ENCODE data around the gene CXCL16.
A peak's percentile ranks its signal among the peaks of the same experiment; 100 is the strongest.

The CXCL16 gene

DNA sequence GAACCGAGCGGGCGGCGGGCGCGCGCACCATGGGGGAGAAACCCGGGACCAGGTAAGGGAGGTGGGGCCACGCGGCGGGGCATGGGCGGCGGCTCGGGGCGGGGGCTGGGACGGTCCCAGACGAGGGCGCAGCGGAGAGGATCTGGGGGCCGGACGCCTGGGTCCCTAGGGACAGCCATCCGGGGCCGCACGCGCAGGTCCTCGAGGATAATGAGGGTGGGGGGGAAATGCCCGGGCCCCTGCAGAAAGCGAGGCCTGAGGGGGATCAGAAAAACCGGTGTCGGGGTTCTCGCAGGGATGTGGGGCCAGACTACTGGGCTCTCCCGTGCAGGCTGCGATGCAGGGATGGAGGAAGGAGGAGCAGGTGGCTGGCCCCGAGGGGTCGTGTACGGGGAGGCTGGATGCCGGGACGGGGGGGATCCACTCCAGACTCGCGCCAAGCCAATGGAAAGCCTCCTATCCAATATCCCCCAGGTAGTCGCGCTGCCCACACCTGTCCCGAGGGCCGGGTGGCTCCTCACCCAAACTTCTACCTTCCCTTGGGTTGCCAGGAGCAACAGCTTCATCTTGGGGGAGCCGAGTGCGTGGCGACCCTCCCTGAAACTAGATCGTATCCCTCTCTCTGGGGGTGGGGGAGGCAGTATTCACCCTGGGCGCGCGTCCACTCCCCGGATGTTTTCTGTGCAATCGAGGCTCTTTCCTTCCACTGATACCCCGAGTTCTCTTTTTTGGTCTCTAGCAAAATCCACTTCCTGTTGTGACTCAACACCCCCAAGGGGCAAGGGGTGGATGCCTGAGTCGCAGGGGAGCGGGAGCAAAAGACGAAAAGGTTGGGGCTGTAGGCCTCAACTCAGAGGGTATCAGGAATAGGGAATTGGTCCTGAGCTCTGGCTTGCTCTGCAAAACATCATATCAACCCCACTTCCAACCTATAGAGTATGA lies 28.8 kb downstream of the CXCL16 start:
- H2AFZ ChIP-seq (ENCODE audit: low read depth): peak overlapping the region; percentile 14; the same call in 1 of the 2 replicates
- no peak overlapping the region for H3K4me3 ChIP-seq (IDR thresholded peaks at IDR 0.05; ENCODE audit: insufficient read depth, low read depth, low read length)
- no peak overlapping the region for H3K27ac ChIP-seq
- H3K4me2 ChIP-seq: no peak overlapping the region
- no peaks in the 10 kb centered on the region for H3K4me1 ChIP-seq (ENCODE audit: low read depth, poor library complexity, severe bottlenecking)
- no peaks in the 10 kb centered on the region for H3K79me2 ChIP-seq (ENCODE audit: insufficient read depth, low read depth)
- H3K36me3 ChIP-seq (ENCODE audit: insufficient read depth): no peaks in the 10 kb centered on the region
- peak overlapping the region; percentile 32; the same call in 1 of the 2 replicates for H3K9ac ChIP-seq
- TF ChIP-seq, protein P1, sequence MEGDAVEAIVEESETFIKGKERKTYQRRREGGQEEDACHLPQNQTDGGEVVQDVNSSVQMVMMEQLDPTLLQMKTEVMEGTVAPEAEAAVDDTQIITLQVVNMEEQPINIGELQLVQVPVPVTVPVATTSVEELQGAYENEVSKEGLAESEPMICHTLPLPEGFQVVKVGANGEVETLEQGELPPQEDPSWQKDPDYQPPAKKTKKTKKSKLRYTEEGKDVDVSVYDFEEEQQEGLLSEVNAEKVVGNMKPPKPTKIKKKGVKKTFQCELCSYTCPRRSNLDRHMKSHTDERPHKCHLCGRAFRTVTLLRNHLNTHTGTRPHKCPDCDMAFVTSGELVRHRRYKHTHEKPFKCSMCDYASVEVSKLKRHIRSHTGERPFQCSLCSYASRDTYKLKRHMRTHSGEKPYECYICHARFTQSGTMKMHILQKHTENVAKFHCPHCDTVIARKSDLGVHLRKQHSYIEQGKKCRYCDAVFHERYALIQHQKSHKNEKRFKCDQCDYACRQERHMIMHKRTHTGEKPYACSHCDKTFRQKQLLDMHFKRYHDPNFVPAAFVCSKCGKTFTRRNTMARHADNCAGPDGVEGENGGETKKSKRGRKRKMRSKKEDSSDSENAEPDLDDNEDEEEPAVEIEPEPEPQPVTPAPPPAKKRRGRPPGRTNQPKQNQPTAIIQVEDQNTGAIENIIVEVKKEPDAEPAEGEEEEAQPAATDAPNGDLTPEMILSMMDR (conservative IDR thresholded peaks at IDR 0.05; ENCODE audit: low read depth, low read length): no peak
- H3K27me3 ChIP-seq (ENCODE audit: insufficient read depth, low read depth): no peaks in the 10 kb centered on the region
- H4K20me1 ChIP-seq (ENCODE audit: insufficient read depth): no peaks in the 10 kb centered on the region

DNA sequence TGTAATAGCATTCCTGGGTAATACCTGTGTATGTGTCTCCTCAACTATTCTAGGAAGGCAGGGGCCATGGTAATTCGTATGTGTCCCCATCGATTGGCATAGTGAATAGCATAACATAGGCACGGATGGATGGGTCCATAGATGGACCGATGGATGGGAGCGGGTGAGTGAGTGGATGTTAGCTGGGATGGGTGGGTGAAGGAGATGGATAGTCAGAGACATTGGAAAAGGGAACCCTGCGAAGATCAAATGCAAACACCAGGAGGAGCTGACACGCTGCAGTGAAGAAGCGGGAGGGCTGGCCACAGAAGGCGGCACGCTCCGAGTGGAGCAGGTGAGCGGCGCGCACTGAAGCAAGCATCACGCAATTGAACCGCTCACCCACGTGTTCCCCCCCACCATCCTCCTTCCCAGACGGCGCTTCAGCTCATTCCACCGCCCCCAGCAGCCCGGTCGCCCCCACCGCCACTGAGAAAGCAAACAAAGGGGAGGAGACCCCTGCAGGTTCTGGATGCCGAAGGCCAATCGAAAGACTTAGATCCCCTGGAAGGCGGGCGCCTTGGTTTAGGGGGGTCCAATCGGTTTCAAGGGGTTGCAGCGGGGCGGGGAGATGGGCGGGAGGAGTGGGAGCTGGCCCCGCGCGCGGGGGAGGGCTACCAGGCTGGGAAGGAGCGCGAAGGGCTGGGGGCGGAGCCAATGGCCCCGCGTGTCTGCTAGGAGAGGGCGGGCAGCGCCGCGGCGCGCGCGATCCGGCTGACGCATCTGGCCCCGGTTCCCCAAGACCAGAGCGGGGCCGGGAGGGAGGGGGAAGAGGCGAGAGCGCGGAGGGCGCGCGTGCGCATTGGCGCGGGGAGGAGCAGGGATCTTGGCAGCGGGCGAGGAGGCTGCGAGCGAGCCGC lies 29.7 kb downstream of the CXCL16 start, which contains the start of gene ARRB2:
TSS of gene ARRB2 (plus strand) at position 839 of the 899 bp plus-strand sequence. CDS start 90 bp downstream, outside the sequence.
- Histone ChIP-seq H3K9ac (peak within 1 kb of the TSS; percentile 32; the same call in 1 of the 2 replicates), H3K4me2 (peak within 1 kb of the TSS; percentile 33; the same call in 1 of the 2 replicates), H3K27me3 (ENCODE audit: insufficient read depth, low read depth) (no peaks in the 10 kb centered on the region), H3K4me3 (IDR thresholded peaks at IDR 0.05; ENCODE audit: insufficient read depth, low read depth, low read length) (no peak within 1 kb of the TSS), H4K20me1 (ENCODE audit: insufficient read depth) (no peaks in the 10 kb centered on the region), H3K27ac (peak within 1 kb of the TSS; percentile 43), H3K36me3 (ENCODE audit: insufficient read depth) (no peaks in the 10 kb centered on the region), H3K79me2 (ENCODE audit: insufficient read depth, low read depth) (no peaks in the 10 kb centered on the region), H3K4me1 (ENCODE audit: low read depth, poor library complexity, severe bottlenecking) (no peaks in the 10 kb centered on the region), H2AFZ (ENCODE audit: low read depth) (peak within 1 kb of the TSS; percentile 14; the same call in 1 of the 2 replicates)
- TF ChIP-seq, protein P1 (conservative IDR thresholded peaks at IDR 0.05; ENCODE audit: low read depth, low read length): no peak; the same call in 1 of the 2 replicates

- Histone ChIP-seq H4K20me1 (ENCODE audit: insufficient read depth) (no peaks in the 10 kb centered on the region), H3K4me1 (ENCODE audit: low read depth, poor library complexity, severe bottlenecking) (no peaks in the 10 kb centered on the region), H3K9ac (no peak overlapping the region), H3K79me2 (ENCODE audit: insufficient read depth, low read depth) (no peaks in the 10 kb centered on the region), H3K27me3 (ENCODE audit: insufficient read depth, low read depth) (no peaks in the 10 kb centered on the region), H3K27ac (no peak overlapping the region), H3K36me3 (ENCODE audit: insufficient read depth) (no peaks in the 10 kb centered on the region), H2AFZ (ENCODE audit: low read depth) (no peak overlapping the region), H3K4me2 (no peak overlapping the region), H3K4me3 (IDR thresholded peaks at IDR 0.05; ENCODE audit: insufficient read depth, low read depth, low read length) (no peak overlapping the region)
- TF ChIP-seq, protein P1 (conservative IDR thresholded peaks at IDR 0.05; ENCODE audit: low read depth, low read length): no peak
Measured at GRCh38 chr17:4708436-4708835, 31.3 kb downstream of the CXCL16 start.

DNA sequence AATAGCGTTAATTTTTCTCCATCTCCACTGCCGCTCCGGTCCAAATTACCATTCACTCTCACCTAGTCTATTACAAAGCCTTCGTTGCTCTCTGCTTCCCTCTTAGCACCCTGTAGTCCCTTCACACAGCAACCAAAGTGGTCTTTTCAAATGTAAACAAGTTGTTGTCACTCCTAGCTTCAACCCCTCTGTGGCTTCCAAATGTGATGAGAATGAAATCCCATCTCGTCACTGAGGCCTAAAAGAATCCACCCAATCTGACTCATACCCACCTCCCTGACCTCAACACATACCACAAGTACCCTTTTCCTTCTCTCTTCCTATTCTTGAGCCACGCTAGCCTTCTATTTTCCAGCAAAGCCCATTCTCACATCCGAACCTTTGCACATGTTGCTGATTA lies 33.6 kb downstream of the CXCL16 start:
- H3K36me3 ChIP-seq (ENCODE audit: insufficient read depth): no peaks in the 10 kb centered on the region
- no peaks in the 10 kb centered on the region for H3K27me3 ChIP-seq (ENCODE audit: insufficient read depth, low read depth)
- TF ChIP-seq, protein P1 (conservative IDR thresholded peaks at IDR 0.05; ENCODE audit: low read depth, low read length): no peak
- no peaks in the 10 kb centered on the region for H4K20me1 ChIP-seq (ENCODE audit: insufficient read depth)
- no peak overlapping the region for H2AFZ ChIP-seq (ENCODE audit: low read depth)
- no peaks in the 10 kb centered on the region for H3K4me1 ChIP-seq (ENCODE audit: low read depth, poor library complexity, severe bottlenecking)
- H3K4me3 ChIP-seq (IDR thresholded peaks at IDR 0.05; ENCODE audit: insufficient read depth, low read depth, low read length): no peak overlapping the region
- no peak overlapping the region for H3K27ac ChIP-seq
- no peak overlapping the region for H3K9ac ChIP-seq
- 0 out of 2 replicates have a peak, but pooled peaks cover 5% of the 10 kb centered on the region for H3K79me2 ChIP-seq (ENCODE audit: insufficient read depth, low read depth)
- no peak overlapping the region for H3K4me2 ChIP-seq

Measured in KMS-11 (cell line).